Progenitor cell of endocrine pancreas (in vitro differentiated cells): ENCODE results near the gene COX7A2. TPM values are rescaled to one million over a fixed set of nuclear protein-coding genes. Genes with fewer than 3 reads are reported as not detected.

ENCODE experiments used
- DNase-seq: peaks from one replicate; pipeline ENCODE4 v3.0.0; 2021; ENCODE audit warnings: low spot score; ENCODE audit not compliant: unreplicated experiment
- H3K27ac Mint-ChIP-seq: 2 replicates; pipeline ENCODE4 v1.8.0; 2021; ENCODE audit warnings: mild to moderate bottlenecking, moderate library complexity, mixed read lengths
- H3K27me3 Mint-ChIP-seq: 2 replicates; pipeline ENCODE4 v1.8.0; 2021; ENCODE audit warnings: mixed read lengths
- H3K36me3 Mint-ChIP-seq: 2 replicates; pipeline ENCODE4 v1.8.0; 2022; ENCODE audit warnings: mixed read lengths; ENCODE audit not compliant: insufficient read depth
- H3K4me1 Mint-ChIP-seq: 2 replicates; pipeline ENCODE4 v1.8.0; 2021; ENCODE audit warnings: low read depth, mixed read lengths
- H3K4me3 Mint-ChIP-seq: 2 replicates; pipeline ENCODE4 v1.8.0; 2021; ENCODE audit warnings: low read depth, mild to moderate bottlenecking, moderate library complexity, mixed read lengths
- H3K9me3 Mint-ChIP-seq: 2 replicates; pipeline ENCODE4 v1.8.0; 2021; ENCODE audit warnings: low read depth, mixed read lengths
- CTCF ChIP-seq: fragments of 200-600 bp; sonication (generic); IDR thresholded peaks from one replicate; pipeline ENCODE4 v1.5.0; 2021; ENCODE audit warnings: antibody characterized with exemption, mild to moderate bottlenecking; ENCODE audit not compliant: unreplicated experiment
- total RNA-seq: library from RNA; stranded (reverse); gene quantifications from 2 replicates; pipeline ENCODE4 v1.2.1, GENCODE V29; 2021

Gene COX7A2
- total RNA-seq, 1 donor from 2014 or later, result 311 TPM

- Mint-ChIP-seq H3K36me3 (peaks cover 2% of the 10 kb centered on the region), H3K4me1 (peaks cover 10% of the 10 kb centered on the region), H3K9me3 (no peaks in the 10 kb centered on the region), H3K4me3 (no peak overlapping the region), H3K27ac (no peak overlapping the region), H3K27me3 (peaks cover 15% of the 10 kb centered on the region)
- no peak for DNase-seq
- TF ChIP-seq CTCF, result no peak
Observed at GRCh38 chr6:75246386-75246785, 2.8 kb upstream of the COX7A2 start.

- TF ChIP-seq CTCF, result no peak
- Mint-ChIP-seq H3K4me1 (peaks cover 11% of the 10 kb centered on the region), H3K27me3 (peaks cover 15% of the 10 kb centered on the region), H3K4me3 (peak overlapping the region; percentile 96), H3K9me3 (no peaks in the 10 kb centered on the region), H3K36me3 (peaks cover 12% of the 10 kb centered on the region), H3K27ac (peak overlapping the region; percentile 99)
- DNase-seq, result no peak
Observed at GRCh38 chr6:75244063-75244584, 523 bp upstream of the COX7A2 start.

- Mint-ChIP-seq H3K4me1 (peaks cover 7% of the 10 kb centered on the region), H3K27ac (no peak overlapping the region), H3K9me3 (no peaks in the 10 kb centered on the region), H3K4me3 (no peak overlapping the region), H3K36me3 (peaks cover 16% of the 10 kb centered on the region), H3K27me3 (no peaks in the 10 kb centered on the region)
- TF ChIP-seq CTCF, result no peak
- DNase-seq, result no peak
Observed at GRCh38 chr6:75236630-75237029, 7.0 kb downstream of the COX7A2 start.

GRCh38 chr6:75235271-75235670 is 8.3 kb downstream of the COX7A2 start:
- Mint-ChIP-seq H3K27ac (peak overlapping the region; percentile 9), H3K4me3 (no peak overlapping the region), H3K36me3 (peaks cover 13% of the 10 kb centered on the region), H3K27me3 (no peaks in the 10 kb centered on the region), H3K4me1 (peaks cover 8% of the 10 kb centered on the region), H3K9me3 (no peaks in the 10 kb centered on the region)
- DNase-seq, result no peak
- TF ChIP-seq CTCF, result no peak

- H3K4me3 Mint-ChIP-seq, result no peak overlapping the region
- peaks cover 13% of the 10 kb centered on the region for H3K4me1 Mint-ChIP-seq
- TF ChIP-seq CTCF, result no peak
- no peak for DNase-seq
- H3K9me3 Mint-ChIP-seq, result no peaks in the 10 kb centered on the region
- H3K27me3 Mint-ChIP-seq, result no peaks in the 10 kb centered on the region
- no peak overlapping the region for H3K27ac Mint-ChIP-seq
- peaks cover 8% of the 10 kb centered on the region for H3K36me3 Mint-ChIP-seq
Observed at GRCh38 chr6:75234126-75234865, 9.3 kb downstream of the COX7A2 start.
